ENCODE data around the gene EHBP1.

Gene EHBP1

GRCh38 chr2:62947403-62947802, 241.9 kb downstream of the EHBP1 start:
- no peak for DNase-seq (ENCODE audit: insufficient read length, low spot score)
- FAIRE-seq = no peak
- TF ChIP-seq POLR2A (IDR thresholded peaks at IDR 0.05; ENCODE audit: low read depth, low read length) = no peak

- DNase-seq (ENCODE audit: insufficient read length, low spot score) = no peak
- no peak for FAIRE-seq
- no peak for TF ChIP-seq POLR2A (IDR thresholded peaks at IDR 0.05; ENCODE audit: low read depth, low read length)
These were observed 251.1 kb downstream of the EHBP1 start for GRCh38 chr2:62956651-62957050.

- no peak for FAIRE-seq
- no peak for DNase-seq (ENCODE audit: insufficient read length, low spot score)
- no peak for TF ChIP-seq POLR2A (IDR thresholded peaks at IDR 0.05; ENCODE audit: low read depth, low read length)
These were observed 252.7 kb downstream of the EHBP1 start for GRCh38 chr2:62958206-62958605.

GRCh38 chr2:62964050-62964449, 258.5 kb downstream of the EHBP1 start:
- FAIRE-seq = no peak
- TF ChIP-seq POLR2A (IDR thresholded peaks at IDR 0.05; ENCODE audit: low read depth, low read length) = no peak
- DNase-seq (ENCODE audit: insufficient read length, low spot score) = no peak

- DNase-seq (ENCODE audit: insufficient read length, low spot score) (no peak), FAIRE-seq (peak; percentile 6)
- no peak for TF ChIP-seq POLR2A (IDR thresholded peaks at IDR 0.05; ENCODE audit: low read depth, low read length)
These were observed 259.2 kb downstream of the EHBP1 start for GRCh38 chr2:62964671-62965070.

GRCh38 chr2:62966991-62967390, 261.5 kb downstream of the EHBP1 start:
- FAIRE-seq (no peak), DNase-seq (ENCODE audit: insufficient read length, low spot score) (no peak)
- TF ChIP-seq POLR2A (IDR thresholded peaks at IDR 0.05; ENCODE audit: low read depth, low read length) = no peak

- DNase-seq (ENCODE audit: insufficient read length, low spot score) (no peak), FAIRE-seq (no peak)
- no peak for TF ChIP-seq POLR2A (IDR thresholded peaks at IDR 0.05; ENCODE audit: low read depth, low read length)
These were observed 262.7 kb downstream of the EHBP1 start for GRCh38 chr2:62968168-62968567.

- no peak for TF ChIP-seq POLR2A (IDR thresholded peaks at IDR 0.05; ENCODE audit: low read depth, low read length)
- FAIRE-seq = no peak
- no peak for DNase-seq (ENCODE audit: insufficient read length, low spot score)
These were observed 263.2 kb downstream of the EHBP1 start for GRCh38 chr2:62968668-62969067.

- no peak for TF ChIP-seq POLR2A (IDR thresholded peaks at IDR 0.05; ENCODE audit: low read depth, low read length)
- DNase-seq (ENCODE audit: insufficient read length, low spot score) (no peak), FAIRE-seq (no peak)
These were observed 266.4 kb downstream of the EHBP1 start for GRCh38 chr2:62971936-62972335.

GRCh38 chr2:62972601-62973000, 267.1 kb downstream of the EHBP1 start:
- DNase-seq (ENCODE audit: insufficient read length, low spot score) = no peak
- FAIRE-seq = no peak

GRCh38 chr2:62974999-62975398, 269.5 kb downstream of the EHBP1 start:
- no peak for TF ChIP-seq POLR2A (IDR thresholded peaks at IDR 0.05; ENCODE audit: low read depth, low read length)
- DNase-seq (ENCODE audit: insufficient read length, low spot score) (no peak), FAIRE-seq (no peak)

More at GRCh38 chr2:62972601-62973000, 267.1 kb downstream of the EHBP1 start:
- TF ChIP-seq POLR2A (IDR thresholded peaks at IDR 0.05; ENCODE audit: low read depth, low read length) = no peak

GRCh38 chr2:62991605-62992004, 286.1 kb downstream of the EHBP1 start:
- no peak for FAIRE-seq
- no peak for TF ChIP-seq POLR2A (IDR thresholded peaks at IDR 0.05; ENCODE audit: low read depth, low read length)
- no peak for DNase-seq (ENCODE audit: insufficient read length, low spot score)

- DNase-seq (ENCODE audit: insufficient read length, low spot score) (no peak), FAIRE-seq (no peak)
These were observed 287.0 kb downstream of the EHBP1 start for GRCh38 chr2:62992561-62992960.

GRCh38 chr2:62994206-62994605, 288.7 kb downstream of the EHBP1 start:
- FAIRE-seq (no peak), DNase-seq (ENCODE audit: insufficient read length, low spot score) (no peak)
- TF ChIP-seq POLR2A (IDR thresholded peaks at IDR 0.05; ENCODE audit: low read depth, low read length) = no peak

More at GRCh38 chr2:62992561-62992960, 287.0 kb downstream of the EHBP1 start:
- no peak for TF ChIP-seq POLR2A (IDR thresholded peaks at IDR 0.05; ENCODE audit: low read depth, low read length)

GRCh38 chr2:62996534-62997186, 291.1 kb downstream of the EHBP1 start:
- TF ChIP-seq POLR2A (IDR thresholded peaks at IDR 0.05; ENCODE audit: low read depth, low read length) = no peak
- DNase-seq (ENCODE audit: insufficient read length, low spot score) = no peak
- FAIRE-seq = no peak

- DNase-seq (ENCODE audit: insufficient read length, low spot score) (no peak), FAIRE-seq (peak; percentile 57)
- no peak for TF ChIP-seq POLR2A (IDR thresholded peaks at IDR 0.05; ENCODE audit: low read depth, low read length)
These were observed 293.4 kb downstream of the EHBP1 start for GRCh38 chr2:62998949-62999348.

Data from H54 (cell line).